Measurements from ENCODE around the gene PTGR3. TPM values are rescaled to one million over a fixed set of nuclear protein-coding genes. Genes with fewer than 3 reads are reported as not detected.
A peak's percentile ranks its signal among the peaks of the same experiment; 100 is the strongest.

The PTGR3 gene
- total and polyA plus RNA-seq, 8 donors = 7.2 to 23.0 (median 18.1) TPM

- 87 to 91% methylated on average over 13 of the region's 13 CpGs for WGBS, 2 donors
- ATAC-seq (no peak), DNase-seq (no peak), FAIRE-seq (no peak)
- H3K9me3 ChIP-seq = no peaks in the 10 kb centered on the region
- no peak overlapping the region for H3K27ac ChIP-seq
- intact Hi-C loops (cut with DNase I) = no loop called here
- H3K27me3 ChIP-seq = no peaks in the 10 kb centered on the region
- H3K4me3 ChIP-seq = no peak overlapping the region
- H3K36me3 ChIP-seq = no peaks in the 10 kb centered on the region
- no peaks in the 10 kb centered on the region for H3K4me1 ChIP-seq
- no peak for TF ChIP-seq CTCF (IDR thresholded peaks at IDR 0.05)
These were observed 27.0 kb upstream of the PTGR3 start for GRCh38 chr18:75235896-75236295.

GRCh38 chr18:75234901-75235300 lies 26.0 kb upstream of the PTGR3 start:
- DNase-seq (no peak), FAIRE-seq (no peak), ATAC-seq (no peak)
- intact Hi-C loops (cut with DNase I) = no loop called here
- Histone ChIP-seq H3K36me3 (no peaks in the 10 kb centered on the region), H3K27me3 (no peaks in the 10 kb centered on the region), H3K4me1 (no peaks in the 10 kb centered on the region), H3K4me3 (no peak overlapping the region), H3K9me3 (no peaks in the 10 kb centered on the region), H3K27ac (no peak overlapping the region)
- TF ChIP-seq CTCF (IDR thresholded peaks at IDR 0.05) = no peak
- 86 to 93% methylated on average over 12 of the region's 12 CpGs for WGBS, 2 donors

GRCh38 chr18:75231053-75231406 lies 22.1 kb upstream of the PTGR3 start:
- intact Hi-C loops (cut with DNase I) = no loop called here
- ATAC-seq (peak in 1 of 4 donors; percentile 15), FAIRE-seq (no peak), DNase-seq (no peak)
- H3K9me3 ChIP-seq = no peaks in the 10 kb centered on the region
- WGBS, 2 donors = 91 to 97% methylated on average over 5 of the region's 5 CpGs
- H3K27me3 ChIP-seq = no peaks in the 10 kb centered on the region
- no peak overlapping the region for H3K4me3 ChIP-seq
- TF ChIP-seq CTCF (IDR thresholded peaks at IDR 0.05) = no peak
- H3K36me3 ChIP-seq = no peaks in the 10 kb centered on the region
- no peak overlapping the region for H3K27ac ChIP-seq
- peaks cover 5 to 18% (median 10%) of the 10 kb centered on the region in 3 donors for H3K4me1 ChIP-seq

- H3K4me1 ChIP-seq = peaks cover 9 to 21% (median 10%) of the 10 kb centered on the region in 3 donors
- ATAC-seq = peak in 2 of 4 donors; percentile 21 to 29
- no peak overlapping the region for H3K27ac ChIP-seq
- H3K27me3 ChIP-seq = no peaks in the 10 kb centered on the region
- WGBS, 2 donors = 84 to 87% methylated on average over 17 of the region's 17 CpGs
- DNase-seq = no peak
- no peak overlapping the region for H3K4me3 ChIP-seq
- intact Hi-C loops (cut with DNase I) = no loop called here
- H3K36me3 ChIP-seq = no peaks in the 10 kb centered on the region
- no peaks in the 10 kb centered on the region for H3K9me3 ChIP-seq
- FAIRE-seq = no peak
- TF ChIP-seq CTCF (IDR thresholded peaks at IDR 0.05) = no peak
These were observed 21.5 kb upstream of the PTGR3 start for GRCh38 chr18:75230163-75231052.

GRCh38 chr18:75229437-75229836 lies 20.5 kb upstream of the PTGR3 start:
- WGBS, 2 donors = 94 to 96% methylated on average over 8 of the region's 8 CpGs
- no peak overlapping the region for H3K27ac ChIP-seq
- no peak for FAIRE-seq
- no peaks in the 10 kb centered on the region for H3K36me3 ChIP-seq
- no peak for TF ChIP-seq CTCF (IDR thresholded peaks at IDR 0.05)
- intact Hi-C loops (cut with DNase I) = no loop called here
- H3K9me3 ChIP-seq = no peaks in the 10 kb centered on the region
- H3K27me3 ChIP-seq = no peaks in the 10 kb centered on the region
- no peak for DNase-seq
- H3K4me1 ChIP-seq = peaks cover 9 to 21% (median 10%) of the 10 kb centered on the region in 3 donors
- ATAC-seq = no peak
- H3K4me3 ChIP-seq = no peak overlapping the region

All from pancreas (tissue), 10 donors.